GM21619 (cell line): ENCODE results near the gene ZFR2.

Experiments
- ATAC-seq: cut with Tn5 transposase; IDR thresholded peaks from one replicate; pipeline ENCODE4 v1.9.1; 2021; ENCODE audit not compliant: unreplicated experiment

Gene ZFR2

DNA sequence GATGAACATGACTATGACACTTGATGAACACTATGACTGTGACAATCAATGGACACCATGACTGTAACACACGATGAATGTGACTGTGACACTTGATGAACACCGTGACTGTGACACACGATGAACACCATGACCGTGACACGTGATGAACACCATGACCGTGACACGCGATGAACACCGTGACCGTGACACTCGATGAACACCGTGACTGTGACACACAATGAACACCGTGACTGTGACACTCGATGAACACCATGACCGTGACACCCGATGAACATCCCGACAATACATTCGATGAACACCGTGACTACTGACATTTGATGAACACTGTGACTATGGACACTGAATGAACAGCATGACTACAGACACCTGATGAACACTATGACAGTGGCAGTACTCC, 30.9 kb downstream of the ZFR2 start:
- no peak for ATAC-seq

DNA sequence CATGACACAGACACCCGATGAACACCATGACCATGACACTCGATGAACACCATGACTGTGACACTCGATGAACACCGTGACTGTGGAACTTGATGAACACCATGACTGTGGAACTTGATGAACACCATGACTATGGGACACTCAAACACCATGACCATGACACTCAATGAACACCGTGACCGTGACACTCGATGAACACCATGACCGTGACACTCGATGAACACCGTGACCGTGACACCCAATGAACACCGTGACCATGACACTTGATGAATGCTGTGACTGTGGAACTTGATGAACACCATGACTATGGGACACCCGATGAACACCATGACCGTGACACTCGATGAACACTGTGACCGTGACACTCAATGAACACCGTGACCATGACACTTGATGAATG, 31.5 kb downstream of the ZFR2 start:
- no peak for ATAC-seq

DNA sequence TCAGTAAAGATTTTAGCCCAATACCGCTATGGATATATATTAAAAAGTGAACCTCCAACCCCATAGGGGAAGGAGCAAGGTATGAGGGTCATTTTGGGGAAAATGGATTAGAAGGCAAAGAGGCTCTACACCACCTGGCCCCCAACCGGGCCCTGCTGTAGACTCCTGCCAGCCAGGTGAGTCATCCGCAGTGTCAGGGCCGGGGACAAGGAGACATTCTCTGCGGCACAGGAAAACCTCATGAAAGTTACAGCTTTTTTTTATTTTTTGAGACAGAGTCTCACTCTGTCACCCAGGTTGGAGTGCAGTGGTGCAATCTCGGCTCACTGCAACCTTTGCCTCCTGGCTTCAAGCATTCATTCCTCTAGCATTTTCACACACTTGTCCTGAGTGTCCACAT, 32.0 kb downstream of the ZFR2 start:
- no peak for ATAC-seq

DNA sequence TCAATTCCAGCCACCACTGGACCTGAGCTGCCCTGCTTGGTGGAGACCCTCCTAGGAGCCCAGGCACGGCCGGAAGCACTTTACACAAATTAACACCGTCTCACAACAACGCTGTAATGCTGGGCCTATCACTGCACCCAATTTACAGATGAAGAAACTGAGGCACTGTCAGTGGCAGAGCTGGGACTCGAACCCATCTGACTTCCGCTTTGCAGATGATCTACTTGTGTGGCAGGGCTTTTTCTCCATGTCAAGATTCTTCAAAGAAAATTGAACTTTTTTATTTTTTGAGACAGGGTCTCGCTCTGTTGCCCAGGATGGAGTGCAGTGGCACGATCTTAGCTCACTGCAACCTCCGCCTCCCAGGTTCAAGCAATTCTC, 33.8 kb downstream of the ZFR2 start:
- ATAC-seq: no peak

DNA sequence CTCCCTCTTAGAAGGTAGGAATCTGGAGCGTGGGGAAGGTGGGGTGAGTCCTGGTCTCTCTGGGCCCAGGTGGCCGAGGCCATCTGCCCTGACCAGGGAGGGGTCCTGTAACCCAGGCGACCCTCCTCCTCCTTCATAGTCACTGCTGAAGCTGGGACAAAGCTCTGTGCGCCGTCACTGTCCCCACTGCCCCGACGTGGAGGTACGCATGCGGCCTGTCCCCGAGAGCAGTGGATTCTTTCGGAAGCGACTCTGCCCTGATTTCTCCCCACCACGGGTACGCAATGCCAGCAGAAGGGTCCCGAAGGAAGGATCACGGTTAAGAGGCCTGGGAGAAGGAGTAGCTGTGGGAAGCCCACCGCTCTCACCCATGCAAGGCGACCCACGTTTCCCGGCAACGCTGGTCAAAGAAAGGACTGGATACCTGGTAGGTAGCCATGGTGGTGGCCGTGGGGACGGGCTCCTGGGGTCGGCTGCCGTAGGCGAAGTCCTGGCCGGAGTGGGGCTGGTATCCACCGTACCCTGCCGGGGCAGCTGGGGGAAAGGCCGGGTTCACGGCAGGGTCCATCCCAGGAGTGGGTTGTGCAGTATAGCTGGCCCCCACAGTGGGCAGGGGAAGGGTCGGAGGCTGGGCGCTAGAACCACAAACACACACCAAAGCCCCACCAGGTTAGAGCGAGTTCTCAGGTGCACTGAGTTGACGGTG, 34.3 kb downstream of the ZFR2 start:
- ATAC-seq: no peak

DNA sequence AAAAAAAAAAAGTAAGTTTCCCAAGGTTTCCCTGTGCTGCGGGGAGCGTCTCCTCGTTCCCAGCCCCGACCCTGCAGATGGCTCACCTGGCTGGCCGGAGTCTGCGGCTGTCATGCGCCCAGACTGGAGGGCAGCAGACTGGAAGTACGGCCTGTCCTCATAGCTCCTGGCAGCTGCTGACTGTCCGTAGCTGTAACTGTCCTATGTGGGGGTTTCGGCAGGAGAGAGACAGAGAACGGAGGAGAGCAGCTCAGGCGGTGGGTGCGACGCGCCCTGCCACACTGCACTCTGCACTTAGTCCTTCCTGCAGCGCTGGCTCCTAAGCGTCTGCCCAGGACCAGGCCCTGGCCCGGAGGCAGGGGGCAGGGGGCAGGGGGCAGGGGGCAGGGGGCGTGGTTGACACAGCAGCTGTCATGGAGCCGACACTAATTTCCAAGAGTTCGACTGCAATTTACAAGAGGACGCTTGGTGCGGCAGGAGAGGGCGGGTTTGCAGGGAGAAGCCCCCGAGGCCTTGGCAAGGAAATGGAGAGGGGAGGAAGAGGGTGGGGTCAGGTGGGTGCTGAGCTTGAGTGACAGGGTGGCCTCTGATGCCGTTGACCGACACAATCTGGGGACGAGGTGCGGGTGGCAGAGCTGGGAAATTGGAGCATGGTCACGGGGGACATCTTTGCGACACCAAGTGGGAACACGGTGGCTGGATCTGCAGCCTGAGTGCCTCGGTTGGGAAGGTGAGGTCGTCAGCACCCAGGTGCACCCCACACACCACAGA, 35.1 kb downstream of the ZFR2 start:
- ATAC-seq: no peak

DNA sequence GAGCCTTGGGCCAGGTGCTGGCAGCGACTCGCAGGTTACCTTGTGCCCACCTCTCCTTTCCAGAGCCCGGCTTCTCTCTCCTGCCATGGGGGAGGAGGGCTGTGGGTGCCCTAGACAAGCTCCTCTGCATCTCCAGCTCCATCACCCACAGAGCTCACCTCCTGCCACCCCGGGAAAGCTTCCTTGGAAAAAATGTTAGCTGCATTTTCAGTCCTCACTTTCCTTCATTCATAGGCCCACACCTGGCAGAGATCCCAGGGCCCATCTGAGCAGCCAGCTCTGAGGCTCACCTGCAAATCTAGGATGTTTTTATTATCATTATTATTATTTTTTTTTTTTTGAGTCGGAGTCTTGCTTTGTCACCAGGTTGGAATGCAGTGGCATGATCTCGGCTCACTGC, 36.8 kb downstream of the ZFR2 start:
- ATAC-seq: no peak

DNA sequence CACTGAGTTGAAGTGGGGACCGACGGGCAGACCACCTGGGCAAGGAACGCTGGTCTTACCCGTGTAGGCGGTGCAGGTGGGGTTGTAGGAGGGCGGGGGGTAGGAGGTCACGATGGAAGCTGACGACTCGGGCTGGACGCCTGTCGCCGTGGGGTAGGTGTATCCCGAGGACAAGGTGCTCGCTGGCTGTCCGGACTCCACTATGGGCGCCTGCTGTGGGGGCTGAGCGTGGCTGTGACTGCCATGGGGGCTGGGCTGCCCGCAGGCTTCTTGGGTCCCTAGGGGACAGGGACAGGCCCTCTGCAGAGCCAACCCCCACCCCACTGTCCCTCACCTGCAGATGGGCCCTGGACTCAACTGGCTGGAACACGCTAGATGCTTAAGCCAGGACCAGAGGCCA, 37.2 kb downstream of the ZFR2 start:
- no peak for ATAC-seq

DNA sequence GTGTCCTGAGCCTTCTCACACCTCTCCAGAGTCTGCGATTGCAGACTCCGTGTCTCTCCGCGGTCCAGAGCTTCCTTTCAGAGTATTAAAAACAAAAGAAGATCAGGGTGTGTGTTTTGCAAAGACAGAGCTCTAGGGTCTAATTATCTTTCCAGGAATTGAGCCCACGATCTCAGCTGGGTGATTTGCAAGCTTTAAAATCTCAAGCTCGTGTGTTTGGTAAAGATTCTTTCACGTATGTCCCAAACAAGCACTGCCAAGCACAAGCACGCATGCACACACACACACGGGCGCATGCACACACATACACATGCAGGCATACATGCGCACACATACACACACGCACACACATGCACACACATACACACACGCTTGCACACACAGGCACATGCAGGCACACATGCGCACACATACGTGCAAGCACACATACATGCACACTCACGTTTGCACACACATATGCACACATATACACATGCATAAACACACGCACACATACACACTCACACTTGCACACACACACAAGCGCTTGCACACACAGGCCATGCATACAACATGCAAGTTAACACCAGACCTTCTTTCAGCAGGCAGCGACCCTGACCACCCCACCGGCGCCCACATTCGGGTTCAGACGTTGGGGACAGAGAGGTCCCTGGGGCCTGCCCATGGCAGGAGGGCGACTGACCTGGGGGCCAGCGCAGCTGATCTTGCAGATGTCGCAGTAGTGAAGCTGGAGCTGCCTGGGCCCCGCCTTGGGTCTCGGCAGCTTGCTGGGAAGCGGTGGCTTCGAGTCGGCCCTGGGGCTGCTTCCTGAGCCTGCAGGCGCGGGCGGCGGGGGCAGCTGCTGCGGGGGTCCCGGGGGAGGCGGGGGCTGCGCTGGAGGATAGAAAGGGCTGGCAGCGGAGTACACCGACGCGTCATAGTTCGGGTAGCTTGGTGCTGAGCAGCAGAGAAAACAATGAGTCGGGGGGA, 37.9 kb downstream of the ZFR2 start:
- ATAC-seq: no peak

DNA sequence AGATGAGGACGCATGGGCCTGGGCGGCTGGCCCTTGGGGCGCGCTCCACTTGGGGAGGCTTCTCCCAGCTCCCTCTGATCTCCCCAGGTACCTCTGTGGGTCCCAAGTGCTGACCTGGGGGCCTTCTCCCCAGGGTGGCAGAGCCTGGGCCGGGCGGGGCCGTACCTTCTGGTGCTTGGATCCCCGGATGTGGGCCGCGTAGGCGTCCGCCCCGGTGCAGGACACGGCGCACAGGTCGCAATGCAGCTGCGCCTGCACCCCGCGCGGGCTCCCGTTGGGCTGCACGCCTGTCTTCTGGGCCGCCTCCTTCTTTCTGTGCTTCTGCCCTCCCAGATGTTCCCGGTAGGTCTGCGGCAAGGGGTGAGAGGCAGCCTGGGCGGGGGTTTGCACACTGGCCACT, 41.5 kb downstream of the ZFR2 start:
- ATAC-seq: no peak

DNA sequence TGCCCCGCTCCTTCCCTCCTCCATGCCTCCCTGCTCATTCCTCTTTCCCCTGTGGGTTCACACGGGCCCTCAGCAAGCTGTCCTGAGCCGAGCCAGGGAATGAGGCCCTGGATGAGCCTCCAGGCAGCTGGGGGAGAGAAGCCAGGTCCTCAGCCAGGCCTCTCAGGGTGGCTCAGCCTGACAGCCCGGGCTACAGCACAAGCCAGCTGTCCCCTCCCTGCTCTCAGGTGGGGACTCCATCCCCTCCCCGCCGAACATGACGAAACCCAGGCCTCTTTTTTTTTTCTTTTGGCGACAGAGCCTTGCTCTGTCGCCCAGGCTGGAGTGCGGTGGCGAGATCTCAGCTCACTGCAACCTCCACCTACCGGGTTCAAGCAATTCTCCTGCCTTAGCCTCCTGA, 42.7 kb downstream of the ZFR2 start:
- ATAC-seq: no peak

DNA sequence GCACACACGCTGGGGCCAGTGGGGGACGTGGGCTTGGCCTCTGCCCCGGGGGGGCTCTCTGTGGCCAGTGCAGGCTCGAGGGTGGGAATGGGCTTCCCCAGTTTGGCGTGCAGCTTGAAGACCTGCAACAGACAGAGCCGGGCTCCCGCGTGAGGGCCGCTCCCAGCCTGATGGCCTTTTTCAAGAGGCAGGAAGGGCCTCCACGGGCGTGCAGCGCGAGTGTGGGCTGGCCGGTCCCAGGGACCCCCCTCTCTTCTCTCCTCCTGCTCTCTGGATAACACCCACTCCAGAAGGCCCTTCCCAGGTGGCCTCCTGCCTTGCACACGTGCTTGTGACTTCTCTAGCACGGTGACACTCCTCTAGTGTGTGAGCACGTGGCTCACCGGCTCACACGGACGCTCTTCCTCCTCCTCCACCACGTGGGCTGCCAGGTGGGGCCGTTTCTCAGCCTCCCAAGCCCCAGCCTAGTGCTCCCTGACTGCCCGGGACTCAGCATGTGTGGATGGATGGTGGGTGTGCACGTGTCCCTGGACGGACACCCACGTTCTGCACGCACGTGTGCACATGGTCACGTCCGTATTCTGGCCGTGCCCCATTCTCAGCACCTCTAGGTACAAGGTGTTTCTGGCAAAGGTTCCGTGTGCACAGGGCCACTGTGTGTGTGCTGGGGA, 43.4 kb downstream of the ZFR2 start:
- no peak for ATAC-seq

DNA sequence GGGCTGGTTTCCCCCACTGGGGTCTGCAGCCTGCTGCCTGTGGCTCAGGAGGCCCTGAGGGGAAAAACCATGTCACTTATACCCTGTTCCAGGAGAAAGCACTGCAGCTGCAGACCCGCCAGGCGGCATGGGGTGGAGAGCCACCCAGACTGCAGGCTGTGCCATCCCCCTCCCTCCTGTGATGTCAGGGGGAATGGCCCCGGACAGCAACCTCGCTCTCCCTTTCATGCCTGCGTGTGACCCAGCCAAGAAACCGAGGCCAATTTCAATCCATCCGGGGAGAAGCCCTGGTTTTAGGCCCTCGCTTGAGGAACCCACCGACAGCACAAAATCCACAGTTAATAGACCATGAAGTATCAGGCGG, 45.5 kb downstream of the ZFR2 start:
- ATAC-seq: no peak

DNA sequence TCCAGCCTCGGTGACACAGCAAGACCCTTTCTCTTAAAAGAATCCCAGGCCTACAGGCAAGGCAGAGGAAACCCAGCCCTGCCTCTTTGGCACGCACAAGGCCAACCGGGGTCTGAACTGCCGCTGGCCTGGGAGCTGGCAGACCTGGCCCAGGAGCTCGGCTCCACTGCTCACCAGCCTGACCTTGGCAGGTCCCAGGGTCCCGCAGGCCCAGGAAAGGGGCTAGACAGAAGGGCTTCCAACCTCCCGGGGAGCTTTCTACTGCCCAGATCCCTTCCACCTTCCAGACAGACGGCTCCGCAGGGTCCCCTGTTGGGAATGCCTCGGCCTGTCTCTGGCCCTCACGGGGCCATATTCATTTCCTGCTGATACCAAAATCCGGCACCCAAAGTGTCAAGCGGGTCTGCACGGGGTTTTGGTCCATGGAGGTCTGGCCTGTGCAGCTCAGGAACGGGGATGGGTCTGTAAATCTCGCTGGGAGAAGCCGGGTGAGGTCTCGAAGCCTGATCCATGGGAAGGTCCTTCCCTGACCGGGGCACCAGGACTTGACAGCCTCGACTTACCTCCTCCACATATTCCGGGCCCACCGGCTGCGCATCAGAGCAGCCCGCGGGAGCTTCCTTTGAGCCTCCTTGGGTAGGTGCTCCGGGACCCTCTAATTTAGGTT, 46.0 kb downstream of the ZFR2 start:
- no peak for ATAC-seq

DNA sequence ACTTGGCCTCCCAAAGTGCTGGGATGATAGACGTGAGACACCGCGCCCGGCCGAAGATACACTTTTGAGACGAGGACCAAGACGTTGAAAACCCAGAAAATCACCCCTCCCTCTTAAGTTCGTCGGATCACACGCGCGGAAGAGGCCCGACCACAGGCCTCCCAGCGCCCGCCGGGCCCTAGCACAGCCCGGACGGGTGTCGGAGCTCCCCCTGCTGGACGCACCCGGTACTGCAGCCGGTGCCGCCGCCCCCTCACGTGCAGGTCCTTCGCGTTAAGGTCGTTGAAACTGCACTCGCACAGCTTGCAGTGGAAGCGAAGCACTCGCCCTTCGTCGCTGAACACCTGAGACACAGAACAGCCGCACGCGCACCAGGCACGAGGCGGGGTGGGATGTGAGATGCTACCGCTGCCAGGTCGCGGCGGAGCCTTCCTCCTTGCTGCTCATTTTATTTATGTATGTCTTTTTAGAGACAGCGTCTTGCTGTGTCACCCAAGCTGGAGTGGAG, 46.9 kb downstream of the ZFR2 start:
- no peak for ATAC-seq

DNA sequence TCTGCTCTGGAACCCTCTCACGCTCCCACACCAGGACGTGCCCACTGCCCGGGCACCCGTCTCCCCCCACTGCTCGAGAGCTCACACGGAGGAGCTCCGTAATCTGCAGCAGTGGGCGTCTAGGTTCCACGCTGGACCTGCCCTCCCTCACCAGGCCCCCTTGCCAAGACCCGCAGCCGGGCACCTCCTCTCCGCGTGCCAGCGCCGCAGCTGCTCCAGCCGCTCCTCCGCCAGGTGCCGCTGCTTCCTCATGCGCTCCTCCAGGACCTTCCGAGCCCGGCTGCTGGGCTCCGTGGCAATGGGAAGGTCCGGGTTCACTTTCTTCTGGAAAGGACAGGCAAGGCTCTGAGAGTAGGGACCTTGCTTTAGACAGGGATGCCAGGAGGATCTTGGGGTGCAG, 47.7 kb downstream of the ZFR2 start:
- ATAC-seq: no peak

DNA sequence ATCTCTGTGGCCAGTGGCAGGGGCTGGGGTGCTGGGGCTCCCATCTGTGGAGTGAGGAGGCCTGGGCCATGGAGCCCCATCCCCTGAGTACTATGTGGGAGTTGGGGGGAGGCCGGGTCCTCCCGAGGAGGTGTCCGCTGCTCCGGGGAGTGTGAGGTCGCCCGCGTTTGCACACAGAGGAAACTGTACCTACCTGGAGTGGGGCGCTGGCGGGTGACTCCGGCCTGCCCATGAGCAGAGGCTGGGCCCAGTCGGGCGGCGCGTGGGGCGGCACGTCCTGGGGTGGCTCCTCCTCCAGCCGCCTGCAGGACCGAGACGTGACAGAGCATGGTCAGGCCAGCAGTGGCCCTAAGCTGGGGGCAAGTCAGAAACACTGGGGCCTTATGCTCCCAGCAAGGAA, 48.8 kb downstream of the ZFR2 start:
- ATAC-seq: no peak

DNA sequence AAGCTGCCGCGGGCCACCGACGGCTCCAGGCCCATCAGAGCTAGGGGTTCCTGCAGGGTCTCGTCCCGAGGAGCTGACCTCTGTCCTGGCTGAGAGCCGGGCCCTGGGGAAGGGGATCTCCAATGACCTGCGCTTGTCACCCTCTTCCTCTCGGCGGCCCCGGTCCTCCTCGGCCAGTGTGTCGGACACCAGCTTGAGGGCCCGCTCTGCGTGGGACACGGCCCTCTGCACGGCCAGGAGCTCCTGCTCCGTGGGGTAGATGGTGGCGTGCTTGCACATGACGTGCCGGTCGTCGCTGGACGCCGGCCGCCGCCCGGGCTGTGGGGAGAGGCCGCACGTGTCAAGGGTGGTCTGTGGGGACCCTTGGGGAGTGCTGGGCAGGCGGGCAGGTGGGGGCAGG, 49.9 kb downstream of the ZFR2 start:
- ATAC-seq: no peak

DNA sequence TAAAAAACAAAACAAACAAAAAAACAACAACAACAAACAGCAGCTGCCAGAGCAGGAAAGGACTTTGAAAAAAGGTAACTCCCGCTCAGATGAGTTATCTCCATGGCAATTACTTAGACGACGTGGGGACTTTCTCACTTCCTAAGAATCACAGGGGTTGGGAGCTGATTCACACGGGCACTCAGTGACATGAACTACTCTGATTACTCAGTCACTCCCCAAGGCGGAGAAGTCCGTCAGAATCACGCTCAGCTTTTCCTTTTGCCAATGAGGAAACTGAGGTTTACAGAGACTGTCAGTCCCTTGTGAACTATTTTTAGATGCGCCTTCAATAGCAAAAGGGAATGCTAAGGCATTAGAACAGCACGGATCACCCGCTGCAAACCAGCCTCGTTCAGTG, 50.4 kb downstream of the ZFR2 start:
- no peak for ATAC-seq

DNA sequence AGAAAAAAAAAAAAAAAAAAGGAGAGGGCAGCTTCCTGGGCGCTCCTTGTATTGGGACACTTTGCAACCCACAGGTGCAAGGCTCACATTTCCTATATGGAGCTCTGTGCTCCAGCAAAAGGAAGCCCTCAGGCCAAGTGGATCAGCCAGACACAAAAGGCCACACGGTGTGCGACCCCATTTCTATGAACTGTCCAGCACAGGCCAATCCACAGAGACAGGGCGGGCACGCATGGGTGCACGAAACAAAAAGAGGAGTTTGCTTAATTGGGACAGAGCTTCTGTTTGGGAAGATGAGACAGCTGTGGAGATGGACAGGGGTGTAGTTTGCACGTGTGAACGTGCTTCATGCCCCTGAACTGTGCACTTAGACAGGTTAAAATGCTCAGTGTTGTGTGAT, 51.1 kb downstream of the ZFR2 start:
- no peak for ATAC-seq
